Stimulated activated CD8-positive, alpha-beta memory T cell treated with anti-CD3 and anti-CD28 coated beads, Interleukin-7, amount 100 ng/mL, for 1 hour (primary cell): ENCODE data around the gene NDRG2.
"Not testable (repeated sequence)": the region's sequence is repeated elsewhere in the genome, so short reads cannot be mapped to it uniquely, and the experiment has no call there.

Experiments used
- DNase-seq, 2 donors: peaks; one replicate each; pipeline ENCODE4 v3.0.0-alpha.2; 2020; ENCODE audit warnings: low read depth in 2 of 2

Gene NDRG2

GRCh38 chr14:21055432-21056117 is 30.7 kb upstream of the NDRG2 start:
- DNase-seq: no peak

DNA sequence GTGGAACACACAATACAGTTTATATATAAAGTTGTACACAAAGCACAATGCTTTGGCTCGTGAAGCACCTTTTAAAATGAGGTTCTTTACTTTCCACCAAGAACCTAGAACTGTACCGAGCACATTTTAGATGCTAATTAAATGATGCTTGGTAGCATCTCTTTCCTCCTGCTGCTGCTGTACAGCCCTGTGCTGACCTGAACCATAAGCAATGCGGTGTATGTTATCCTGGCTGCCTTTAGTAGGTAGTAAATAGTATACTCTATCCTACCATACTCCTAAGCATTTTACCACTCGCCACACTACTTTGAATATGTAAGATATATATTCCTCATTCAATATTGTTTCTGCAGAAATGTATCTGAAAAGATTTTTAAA is 29.9 kb upstream of the NDRG2 start:
- DNase-seq: no peak

DNA sequence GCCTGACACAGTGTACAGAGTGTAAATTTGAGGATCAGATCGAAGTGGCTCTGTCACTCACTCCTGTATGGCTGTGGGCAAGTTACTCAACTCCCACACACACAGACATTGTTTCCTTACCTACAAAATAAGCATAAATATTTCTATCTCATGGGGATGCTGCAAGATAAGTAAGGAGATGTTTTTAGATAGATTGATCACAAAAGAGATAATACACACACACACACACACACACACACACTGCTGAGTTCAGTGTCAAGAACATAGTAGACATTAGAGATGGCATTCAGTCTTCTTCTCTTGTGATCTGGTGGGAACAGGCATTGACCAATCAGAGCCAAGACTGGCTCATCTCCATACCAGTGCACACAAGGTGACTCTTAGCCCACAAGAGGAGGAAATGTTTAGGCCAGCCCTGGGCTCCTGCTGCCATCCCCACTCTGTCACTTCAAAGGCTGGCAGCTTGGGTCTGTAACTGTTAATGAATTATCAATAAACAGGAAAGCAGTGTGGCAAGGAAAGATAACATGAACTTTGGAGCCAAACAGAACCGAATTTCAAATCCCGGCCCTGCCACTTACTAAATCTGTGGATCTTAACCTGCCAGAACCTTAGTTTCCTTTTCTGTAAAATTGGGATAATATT is 29.4 kb upstream of the NDRG2 start:
- no peak for DNase-seq

- DNase-seq: no peak
Measured at GRCh38 chr14:21053184-21054122, 28.6 kb upstream of the NDRG2 start.

- DNase-seq: no peak
Measured at GRCh38 chr14:21050597-21050996, 25.7 kb upstream of the NDRG2 start.

DNA sequence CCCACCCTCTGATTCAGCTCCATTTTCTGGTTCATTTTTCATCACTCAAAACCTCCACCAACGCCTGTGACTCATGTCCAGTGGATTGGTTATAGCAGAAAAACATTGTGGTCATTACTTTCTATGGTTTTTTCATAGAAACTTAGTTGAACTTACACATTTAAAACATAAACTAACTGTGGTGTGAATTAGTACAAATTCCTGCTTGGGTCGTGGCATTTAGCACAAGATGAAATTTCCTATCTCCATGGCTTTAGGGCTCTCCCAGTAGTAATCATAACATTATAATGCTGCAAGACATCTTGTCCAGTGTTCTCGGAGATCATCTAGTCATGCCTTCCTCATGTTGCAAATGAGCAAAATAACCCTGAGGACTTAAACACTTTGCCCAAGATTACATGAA is 24.4 kb upstream of the NDRG2 start:
- DNase-seq: no peak

DNA sequence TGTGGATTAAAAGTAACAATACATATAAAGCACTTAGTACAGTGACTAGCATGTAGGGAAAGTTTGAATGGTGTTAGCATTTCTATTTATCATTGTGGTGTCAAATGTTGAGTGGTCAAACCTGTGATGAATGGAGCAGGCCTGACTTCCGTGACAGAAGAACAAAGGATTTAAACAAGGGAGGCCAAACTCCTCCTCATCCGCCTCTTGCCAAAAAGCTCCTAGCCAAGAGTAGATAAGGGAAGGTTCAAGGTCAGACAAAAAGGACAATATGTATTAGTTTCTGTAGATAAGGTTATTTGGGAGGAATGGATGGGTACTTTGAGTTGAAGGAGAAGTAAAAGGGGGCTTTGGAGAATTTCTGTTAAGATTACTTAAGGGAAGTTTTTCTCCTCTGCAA is 23.8 kb upstream of the NDRG2 start:
- no peak for DNase-seq

GRCh38 chr14:21047378-21047781 is 22.5 kb upstream of the NDRG2 start:
- DNase-seq: no peak

DNA sequence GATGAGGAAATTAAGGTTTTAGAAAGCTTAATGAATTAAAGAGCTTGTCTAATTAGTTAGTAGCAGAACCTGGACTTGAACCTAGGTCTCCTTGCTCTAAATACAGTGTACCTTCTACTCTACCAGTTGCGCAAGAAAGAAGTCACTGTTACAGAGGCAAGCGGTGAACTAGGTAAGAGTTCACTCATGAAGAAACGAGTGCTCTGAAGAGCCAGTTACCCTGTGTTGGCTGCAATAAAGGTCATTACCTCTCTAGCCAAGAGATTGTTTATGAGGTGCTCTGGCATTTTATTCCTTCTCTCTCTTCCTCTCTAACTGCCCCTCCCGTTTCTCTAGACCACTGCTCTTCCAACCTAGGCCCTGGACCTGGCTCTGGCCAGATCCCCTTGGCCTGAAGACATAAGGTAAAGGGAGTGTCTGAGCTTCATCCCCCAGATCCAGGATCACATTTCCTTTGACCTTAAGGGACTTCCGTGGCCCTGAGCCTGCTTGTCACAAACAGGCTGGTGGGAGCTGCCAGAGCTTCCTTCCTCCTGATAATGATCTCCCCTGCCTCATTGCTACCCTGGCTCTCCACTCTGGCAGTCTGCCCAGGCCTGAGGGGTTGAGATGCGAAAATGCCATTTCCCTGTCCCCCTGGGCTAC is 19.2 kb upstream of the NDRG2 start:
- no peak for DNase-seq

- DNase-seq: no peak
Measured at GRCh38 chr14:21043387-21043973, 18.6 kb upstream of the NDRG2 start.

DNA sequence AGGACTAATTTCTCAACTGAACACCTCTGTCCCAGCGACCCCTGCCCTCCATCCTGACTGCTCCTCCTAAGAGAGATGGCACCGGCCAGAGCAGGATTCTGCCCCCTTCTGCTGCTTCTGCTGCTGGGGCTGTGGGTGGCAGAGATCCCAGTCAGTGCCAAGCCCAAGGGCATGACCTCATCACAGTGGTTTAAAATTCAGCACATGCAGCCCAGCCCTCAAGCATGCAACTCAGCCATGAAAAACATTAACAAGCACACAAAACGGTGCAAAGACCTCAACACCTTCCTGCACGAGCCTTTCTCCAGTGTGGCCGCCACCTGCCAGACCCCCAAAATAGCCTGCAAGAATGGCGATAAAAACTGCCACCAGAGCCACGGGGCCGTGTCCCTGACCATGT is 18.1 kb upstream of the NDRG2 start:
- DNase-seq: no peak

DNA sequence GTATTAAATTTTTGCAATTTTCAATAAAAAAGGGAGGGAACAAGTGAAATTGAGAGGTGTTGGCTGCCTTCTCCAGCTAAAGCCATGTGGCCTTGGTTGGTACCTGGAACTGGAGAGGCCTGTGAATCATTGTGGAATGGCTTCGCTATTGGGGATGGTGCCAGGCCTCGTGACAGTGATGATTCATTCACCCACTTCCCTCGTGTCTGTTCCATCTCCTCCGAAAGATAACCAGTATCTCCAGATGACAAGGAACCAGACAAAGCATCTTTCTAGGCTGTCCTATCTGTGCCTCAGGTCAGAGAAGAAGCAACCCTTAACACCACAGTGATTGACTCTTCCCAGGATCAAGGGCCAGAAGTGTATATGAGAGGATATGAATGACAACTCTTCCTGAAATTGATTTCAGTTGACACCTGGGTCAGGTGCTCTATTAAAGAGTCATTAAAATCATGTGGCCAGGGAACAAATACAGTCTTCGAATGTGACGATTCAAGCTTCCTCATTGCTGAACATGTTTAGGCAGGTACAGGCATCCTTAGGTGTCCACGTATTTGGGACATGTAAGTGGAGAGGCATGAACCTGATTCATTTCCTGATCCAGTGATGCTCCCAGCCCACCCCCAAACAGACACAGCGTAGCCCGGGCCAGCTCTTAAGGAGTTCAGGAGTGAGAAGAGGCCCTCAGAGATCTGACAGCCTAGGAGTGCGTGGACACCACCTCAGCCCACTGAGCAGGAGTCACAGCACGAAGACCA is 17.0 kb upstream of the NDRG2 start, which contains the start of gene RNASE7:
RNASE7 (plus strand) TSS at position 687 of the 758 bp plus-strand sequence. CDS start 631 bp downstream, outside the sequence.
- no peak for DNase-seq

- DNase-seq: not testable (repeated sequence)
Measured at GRCh38 chr14:21040941-21041340, 16.1 kb upstream of the NDRG2 start.

DNA sequence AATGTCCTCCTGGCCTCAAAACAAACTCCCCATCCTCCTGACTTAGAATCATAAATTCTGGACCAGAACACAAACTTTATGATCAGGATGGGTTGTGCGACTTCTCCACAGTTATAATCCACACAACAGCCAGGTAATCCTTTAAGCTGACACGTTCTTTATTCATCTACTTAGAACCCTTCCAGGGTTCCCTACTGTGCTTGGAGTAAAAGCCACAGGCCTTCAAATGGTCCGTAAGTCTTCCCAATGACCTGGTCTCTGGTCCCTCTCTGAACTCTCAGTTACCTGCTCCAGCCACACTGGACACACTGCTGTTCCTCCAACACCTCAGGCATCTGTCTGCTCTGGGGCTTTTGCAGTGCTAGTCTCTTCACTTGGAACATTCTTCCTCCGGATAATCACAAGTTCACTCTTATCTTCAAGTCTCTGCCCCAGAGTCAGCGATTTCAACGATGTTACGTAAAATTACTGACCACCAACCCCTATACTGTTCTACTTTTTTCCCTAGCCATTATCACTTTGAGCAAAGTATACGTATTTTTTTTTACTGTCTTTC is 15.6 kb upstream of the NDRG2 start:
- no peak for DNase-seq

DNA sequence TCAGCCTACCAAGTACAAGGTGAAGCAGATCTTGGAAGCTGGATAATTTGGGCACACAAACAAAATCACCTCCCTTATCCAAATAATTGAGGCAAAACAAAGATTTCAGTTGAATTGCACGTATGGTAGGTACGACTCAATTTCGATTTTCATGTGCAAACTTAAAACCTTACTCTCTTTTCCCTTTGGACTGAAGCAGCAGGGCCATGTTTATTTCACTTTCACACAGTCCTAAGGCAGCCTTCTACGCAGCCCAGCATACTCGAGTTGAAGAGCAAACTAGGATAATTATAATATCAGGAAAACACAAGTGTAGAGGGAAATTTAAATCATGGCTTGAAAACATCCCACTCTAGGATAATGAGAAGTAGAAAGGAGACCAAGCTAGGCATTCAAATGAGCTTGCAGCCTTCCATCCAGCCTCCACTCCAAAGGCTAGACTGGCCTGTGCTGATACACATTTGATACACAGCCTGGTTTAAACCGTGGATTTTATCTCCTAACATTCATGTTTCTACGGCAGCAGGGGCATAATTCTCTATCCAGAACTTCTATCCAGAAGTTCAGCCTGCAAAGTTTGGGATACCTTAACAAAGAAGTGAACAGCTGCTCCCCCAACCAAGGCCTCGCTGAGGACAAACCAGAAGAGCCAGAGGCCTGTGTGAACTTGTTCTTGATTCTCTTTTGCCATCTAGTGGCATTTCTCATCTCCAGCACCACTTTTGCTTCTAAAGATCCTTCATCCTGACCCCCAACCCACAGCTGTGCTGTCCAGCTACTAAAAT is 14.9 kb upstream of the NDRG2 start:
- no peak for DNase-seq

- no peak for DNase-seq
Measured at GRCh38 chr14:21038441-21039422, 13.9 kb upstream of the NDRG2 start.

GRCh38 chr14:21037156-21037555 is 12.3 kb upstream of the NDRG2 start:
- DNase-seq: no peak

GRCh38 chr14:21036751-21037150 is 11.9 kb upstream of the NDRG2 start:
- DNase-seq: no peak

- DNase-seq: no peak
Measured at GRCh38 chr14:21034707-21035106, 9.8 kb upstream of the NDRG2 start, which contains the start of gene RNASE13. Gene RNASE13, minus strand, starts transcription at chr14:21034807. Its CDS starts 519 bp downstream, at chr14:21034288.
